ENCODE data around the gene PAM.

The PAM gene

DNA sequence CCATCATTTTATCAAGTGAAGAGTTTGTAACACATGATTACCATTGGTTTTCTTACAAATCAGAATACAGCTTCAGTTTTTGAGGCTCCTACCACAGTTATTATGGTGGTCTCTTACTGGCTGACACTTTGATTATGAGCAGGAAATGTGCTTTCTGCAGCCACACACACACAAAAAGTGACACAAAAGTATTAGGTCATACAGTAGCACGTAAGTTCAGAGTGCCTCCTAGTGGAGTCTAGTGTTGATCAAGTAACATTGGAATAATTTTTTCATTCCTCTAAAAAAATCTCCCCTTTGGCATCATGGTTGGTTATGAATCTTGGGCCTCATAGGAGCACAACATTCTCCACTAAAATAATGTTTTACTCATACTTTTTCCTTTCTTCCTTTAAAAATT is 37.6 kb downstream of the PAM start:
- TF ChIP-seq FOXP2 (optimal IDR thresholded peaks at IDR 0.05; ENCODE audit: borderline replicate concordance, extremely low read depth, extremely low read length, insufficient read depth): no peak
- TF ChIP-seq, protein P1, sequence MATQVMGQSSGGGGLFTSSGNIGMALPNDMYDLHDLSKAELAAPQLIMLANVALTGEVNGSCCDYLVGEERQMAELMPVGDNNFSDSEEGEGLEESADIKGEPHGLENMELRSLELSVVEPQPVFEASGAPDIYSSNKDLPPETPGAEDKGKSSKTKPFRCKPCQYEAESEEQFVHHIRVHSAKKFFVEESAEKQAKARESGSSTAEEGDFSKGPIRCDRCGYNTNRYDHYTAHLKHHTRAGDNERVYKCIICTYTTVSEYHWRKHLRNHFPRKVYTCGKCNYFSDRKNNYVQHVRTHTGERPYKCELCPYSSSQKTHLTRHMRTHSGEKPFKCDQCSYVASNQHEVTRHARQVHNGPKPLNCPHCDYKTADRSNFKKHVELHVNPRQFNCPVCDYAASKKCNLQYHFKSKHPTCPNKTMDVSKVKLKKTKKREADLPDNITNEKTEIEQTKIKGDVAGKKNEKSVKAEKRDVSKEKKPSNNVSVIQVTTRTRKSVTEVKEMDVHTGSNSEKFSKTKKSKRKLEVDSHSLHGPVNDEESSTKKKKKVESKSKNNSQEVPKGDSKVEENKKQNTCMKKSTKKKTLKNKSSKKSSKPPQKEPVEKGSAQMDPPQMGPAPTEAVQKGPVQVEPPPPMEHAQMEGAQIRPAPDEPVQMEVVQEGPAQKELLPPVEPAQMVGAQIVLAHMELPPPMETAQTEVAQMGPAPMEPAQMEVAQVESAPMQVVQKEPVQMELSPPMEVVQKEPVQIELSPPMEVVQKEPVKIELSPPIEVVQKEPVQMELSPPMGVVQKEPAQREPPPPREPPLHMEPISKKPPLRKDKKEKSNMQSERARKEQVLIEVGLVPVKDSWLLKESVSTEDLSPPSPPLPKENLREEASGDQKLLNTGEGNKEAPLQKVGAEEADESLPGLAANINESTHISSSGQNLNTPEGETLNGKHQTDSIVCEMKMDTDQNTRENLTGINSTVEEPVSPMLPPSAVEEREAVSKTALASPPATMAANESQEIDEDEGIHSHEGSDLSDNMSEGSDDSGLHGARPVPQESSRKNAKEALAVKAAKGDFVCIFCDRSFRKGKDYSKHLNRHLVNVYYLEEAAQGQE (IDR thresholded peaks at IDR 0.05; ENCODE audit: insufficient read depth in 1 of 2, low read depth in 2 of 2, low read length in 2 of 2): no peak
- TF ChIP-seq POLR2AphosphoS5 (IDR thresholded peaks at IDR 0.05; ENCODE audit: low read depth, low read length): no peak
- TF ChIP-seq TAF1 (IDR thresholded peaks at IDR 0.05; ENCODE audit: borderline replicate concordance, insufficient read depth, low read length): no peak
- no peak for TF ChIP-seq SIN3A (IDR thresholded peaks at IDR 0.05; ENCODE audit: borderline replicate concordance, insufficient read depth, low read length)

DNA sequence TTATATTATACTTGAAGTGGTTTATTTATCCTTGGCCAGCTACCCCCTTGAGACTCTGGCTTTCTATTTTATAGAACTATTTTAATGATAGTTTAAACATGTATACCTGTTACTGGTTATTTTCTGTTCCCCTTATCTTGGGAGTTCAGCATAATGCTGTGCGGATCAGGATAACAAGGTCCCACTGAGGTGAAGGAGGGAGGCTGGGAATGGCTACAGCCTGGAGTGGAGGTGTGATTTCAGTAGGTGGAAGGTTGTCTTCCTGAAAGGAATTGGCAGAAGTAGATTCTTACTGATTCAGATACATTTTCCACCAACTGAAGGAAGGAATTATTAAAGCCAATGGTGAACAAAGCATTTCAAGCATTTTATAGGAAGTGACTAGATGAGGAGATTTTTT is 38.9 kb downstream of the PAM start:
- TF ChIP-seq POLR2AphosphoS5 (IDR thresholded peaks at IDR 0.05; ENCODE audit: low read depth, low read length) (no peak), TAF1 (IDR thresholded peaks at IDR 0.05; ENCODE audit: borderline replicate concordance, insufficient read depth, low read length) (no peak), FOXP2 (optimal IDR thresholded peaks at IDR 0.05; ENCODE audit: borderline replicate concordance, extremely low read depth, extremely low read length, insufficient read depth) (no peak), SIN3A (IDR thresholded peaks at IDR 0.05; ENCODE audit: borderline replicate concordance, insufficient read depth, low read length) (no peak)

DNA sequence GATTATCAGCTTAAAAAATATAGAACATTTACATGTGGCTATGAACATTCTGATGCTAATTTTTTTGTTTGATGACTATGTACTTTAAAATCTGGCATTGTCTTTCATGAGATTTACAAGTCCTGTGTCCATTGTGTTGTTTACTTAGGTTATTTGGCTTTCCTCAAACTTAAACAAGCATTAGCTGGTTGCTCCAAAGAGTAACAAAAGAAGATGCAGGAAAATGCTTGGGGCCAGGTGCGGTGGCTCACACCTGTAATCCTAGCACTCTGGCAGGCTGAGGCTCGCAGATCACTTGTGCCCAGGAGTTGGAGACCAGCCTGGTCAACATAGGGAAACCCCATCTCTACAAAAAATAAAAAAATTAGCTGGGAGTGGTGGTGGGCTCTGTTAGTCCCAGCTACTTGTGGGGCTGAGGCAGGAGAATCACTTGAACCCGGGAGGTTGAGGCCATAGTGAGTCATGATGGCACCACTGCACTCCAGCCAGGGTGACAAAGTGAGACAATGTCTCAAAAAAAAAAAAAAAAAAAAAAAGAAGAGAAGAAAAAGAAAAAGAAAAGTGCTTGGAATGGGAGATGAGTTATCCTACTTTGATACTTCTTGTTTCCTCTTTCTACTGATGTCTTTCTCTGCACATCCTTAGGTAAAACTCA is 39.7 kb downstream of the PAM start:
- no peak for TF ChIP-seq FOXP2 (optimal IDR thresholded peaks at IDR 0.05; ENCODE audit: borderline replicate concordance, extremely low read depth, extremely low read length, insufficient read depth)
- TF ChIP-seq SIN3A (IDR thresholded peaks at IDR 0.05; ENCODE audit: borderline replicate concordance, insufficient read depth, low read length): no peak
- no peak for TF ChIP-seq TAF1 (IDR thresholded peaks at IDR 0.05; ENCODE audit: borderline replicate concordance, insufficient read depth, low read length)
- no peak for TF ChIP-seq POLR2AphosphoS5 (IDR thresholded peaks at IDR 0.05; ENCODE audit: low read depth, low read length)
- TF ChIP-seq, protein P1 (IDR thresholded peaks at IDR 0.05; ENCODE audit: insufficient read depth in 1 of 2, low read depth in 2 of 2, low read length in 2 of 2): no peak

DNA sequence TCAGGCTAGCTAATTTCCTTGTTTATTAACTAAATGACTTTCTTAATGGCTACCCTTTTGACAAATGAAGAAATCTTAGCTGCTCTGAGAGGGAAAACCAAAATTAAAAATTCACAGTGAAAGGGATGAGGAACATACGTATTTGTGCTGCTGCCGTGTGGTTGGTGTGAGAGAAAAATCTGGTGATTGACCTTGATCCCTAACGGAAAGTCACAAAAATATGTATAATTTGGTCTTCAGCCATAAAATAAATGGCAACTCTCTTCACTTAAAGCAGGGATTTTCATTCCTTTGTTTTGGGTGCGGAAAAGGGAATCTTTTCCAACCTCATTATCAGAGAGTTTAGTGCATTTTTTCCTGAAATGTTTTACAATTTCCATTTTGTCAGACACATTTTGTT is 40.4 kb downstream of the PAM start:
- TF ChIP-seq TAF1 (IDR thresholded peaks at IDR 0.05; ENCODE audit: borderline replicate concordance, insufficient read depth, low read length) (no peak), SIN3A (IDR thresholded peaks at IDR 0.05; ENCODE audit: borderline replicate concordance, insufficient read depth, low read length) (no peak), FOXP2 (optimal IDR thresholded peaks at IDR 0.05; ENCODE audit: borderline replicate concordance, extremely low read depth, extremely low read length, insufficient read depth) (no peak), POLR2AphosphoS5 (IDR thresholded peaks at IDR 0.05; ENCODE audit: low read depth, low read length) (no peak)
- TF ChIP-seq, protein P1 (IDR thresholded peaks at IDR 0.05; ENCODE audit: insufficient read depth in 1 of 2, low read depth in 2 of 2, low read length in 2 of 2): no peak

DNA sequence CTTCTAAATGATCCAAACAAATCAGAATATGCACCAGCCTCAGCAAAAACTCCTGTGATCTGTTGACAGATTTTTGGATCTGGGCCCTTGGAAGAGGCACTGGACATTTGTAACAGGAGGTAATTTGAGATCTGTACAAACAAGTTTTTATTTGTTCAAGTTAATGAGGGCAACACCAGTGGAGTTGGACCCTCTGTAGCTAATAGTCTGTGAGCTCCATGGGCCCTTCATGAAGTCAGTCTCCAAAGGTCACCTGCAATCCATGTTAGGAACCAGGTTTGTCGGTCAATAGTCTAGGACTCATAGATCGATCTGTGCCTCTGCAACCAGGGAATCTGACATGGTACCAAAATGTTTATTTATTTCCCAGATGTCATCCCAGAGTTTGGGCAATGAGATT is 40.9 kb downstream of the PAM start:
- TF ChIP-seq SIN3A (IDR thresholded peaks at IDR 0.05; ENCODE audit: borderline replicate concordance, insufficient read depth, low read length) (no peak), POLR2AphosphoS5 (IDR thresholded peaks at IDR 0.05; ENCODE audit: low read depth, low read length) (no peak), FOXP2 (optimal IDR thresholded peaks at IDR 0.05; ENCODE audit: borderline replicate concordance, extremely low read depth, extremely low read length, insufficient read depth) (no peak), TAF1 (IDR thresholded peaks at IDR 0.05; ENCODE audit: borderline replicate concordance, insufficient read depth, low read length) (no peak)
- TF ChIP-seq, protein P1 (IDR thresholded peaks at IDR 0.05; ENCODE audit: insufficient read depth in 1 of 2, low read depth in 2 of 2, low read length in 2 of 2): no peak

Measured in PFSK-1 (cell line).